Measurements from ENCODE around the gene SAMSN1.

DNA sequence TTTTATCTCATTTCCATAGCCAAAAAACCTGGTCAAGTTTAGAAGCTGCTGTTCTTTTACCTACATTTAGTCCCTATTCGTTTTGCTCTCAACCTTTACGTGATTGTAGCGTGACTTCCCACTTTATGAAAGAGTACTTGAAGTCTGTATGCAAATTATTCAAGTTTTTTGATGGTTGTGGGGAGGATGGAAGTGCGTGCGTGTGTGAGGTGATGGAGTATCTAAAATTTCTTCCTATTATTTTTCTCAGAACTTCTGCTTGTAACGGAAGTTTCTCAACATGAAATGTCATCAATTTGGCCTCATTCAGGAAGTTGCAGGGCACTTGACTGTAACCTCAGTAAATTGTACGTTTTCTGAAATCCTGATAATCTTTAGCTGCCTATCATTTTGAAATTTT, 64.0 kb downstream of the SAMSN1 start:
- no peak for TF ChIP-seq CTCF (IDR thresholded peaks at IDR 0.05)
- no peak for TF ChIP-seq EP300 (IDR thresholded peaks at IDR 0.05)
